ENCODE measurements around the gene C16orf89.

DNA sequence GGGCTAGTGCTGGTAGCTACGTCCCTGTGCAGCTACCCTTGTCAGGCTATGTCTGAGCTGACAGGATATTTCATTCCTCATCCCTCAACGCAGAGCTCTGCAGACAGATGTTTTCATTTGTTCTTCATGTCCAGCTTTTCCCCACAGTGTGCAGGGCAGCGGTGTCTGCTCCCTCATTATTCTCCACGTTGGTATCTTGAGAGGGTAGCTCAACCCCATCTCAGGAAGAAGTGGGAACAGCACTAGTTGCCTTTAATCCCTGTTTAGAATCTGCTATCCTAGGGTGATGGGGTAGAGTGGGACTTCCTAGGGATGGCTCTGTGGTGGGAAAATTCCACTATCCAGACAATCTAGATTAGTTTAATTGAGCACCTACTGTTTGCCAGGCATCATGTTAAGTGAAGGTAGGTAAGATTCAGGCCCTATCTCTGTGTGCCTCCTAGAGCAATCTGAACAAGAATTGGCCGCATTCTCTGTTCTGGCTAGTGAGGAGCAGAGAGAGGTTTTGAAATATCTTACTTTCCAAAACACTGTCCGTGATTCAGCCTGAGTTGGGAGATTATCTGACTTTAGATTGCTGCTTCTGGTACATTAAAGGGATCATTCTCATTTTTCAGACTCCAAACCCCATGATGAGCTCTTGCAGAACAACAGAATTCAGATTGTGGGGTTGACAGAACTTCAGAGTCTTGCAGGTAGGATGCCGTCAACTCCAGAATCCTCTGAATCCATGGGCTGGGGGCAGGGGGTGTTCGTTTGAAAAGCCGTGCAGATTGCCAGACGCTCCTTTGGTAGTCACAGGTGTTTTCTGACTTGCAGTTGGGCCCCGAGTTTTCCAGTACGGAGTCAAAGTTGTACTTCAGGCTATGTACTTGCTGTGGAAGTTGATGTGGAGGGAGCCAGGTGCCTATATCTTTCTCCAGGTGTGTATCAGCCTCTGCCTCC lies 6.8 kb upstream of the C16orf89 start:
- TF ChIP-seq YY1 (IDR thresholded peaks at IDR 0.05; ENCODE audit: insufficient read depth, insufficient read length) (no peak), ZNF274 (IDR thresholded peaks at IDR 0.05; ENCODE audit: low read depth, low read length) (no peak)
